Pancreas (tissue), 10 donors: ENCODE measurements around the gene MPRIP. TPM values are rescaled to one million over a fixed set of nuclear protein-coding genes. Genes with fewer than 3 reads are reported as not detected.

Experiments used
- ATAC-seq, 4 donors: fragments of 200-7000 bp; cut with Tn5 transposase; one replicate each; pipeline versions ENCODE4 v1.8.0 to v1.9.1; 2020; ENCODE audit warnings: mild to moderate bottlenecking in 4 of 4, moderate library complexity in 4 of 4
- DNase-seq, 6 donors: peaks; one replicate each; pipeline ENCODE4 v3.0.0-alpha.2; 2020
- FAIRE-seq: peaks from 2 replicates; lab custom pipeline; 2012; peaks lifted over from hg19 to GRCh38; lab: Jason Lieb, UNC
- H3K27ac ChIP-seq, 4 donors: fragments of 200-600 bp; sonication (generic); 1 replicate in 3 of 4; 2 replicates in 1 of 4; pipeline versions ENCODE4 v1.5.0 to v1.8.0; 2020
- H3K27me3 ChIP-seq, 4 donors: fragments of 200-600 bp; one replicate each; pipeline ENCODE4 v1.8.0; 2021
- H3K36me3 ChIP-seq, 3 donors: fragments of 200-600 bp; sonication (generic) in 1 of 3; one replicate each; pipeline versions ENCODE4 v1.5.0 to v1.8.0; 2020 to 2021
- H3K4me1 ChIP-seq, 3 donors: fragments of 200-600 bp; one replicate each; pipeline ENCODE4 v1.8.0; 2021
- H3K4me3 ChIP-seq, 4 donors: fragments of 200-600 bp; sonication (generic) in 2 of 4; one replicate each; pipeline versions ENCODE4 v1.5.0 to v1.8.0; 2020 to 2021
- H3K9me3 ChIP-seq, 4 donors: fragments of 200-600 bp; one replicate each; pipeline ENCODE4 v1.8.0; 2021
- CTCF ChIP-seq, 4 donors: fragments of 200-600 bp; sonication (generic) in 3 of 4; IDR thresholded peaks; one replicate each; pipeline versions ENCODE4 v1.5.0 to v1.8.0; 2021; ENCODE audit warnings: antibody characterized with exemption in 4 of 4
- WGBS, 2 donors: extraction: QIAGEN DNeasy Blood & Tissue Kit; methylation state at CpG; one replicate each; pipeline ENCODE4 v1.1.7; 2013; 5-methylcytosine and 5-hydroxymethylcytosine counted together
- intact Hi-C, 3 donors: fragments of 100-400 bp; cut with DNase I; formaldehyde crosslinking; loops; one replicate each; pipeline versions ENCODE4 v1.11.1 to v1.14.2; 2022
- polyA plus RNA-seq, 2 donors: library from polyadenylated mRNA; stranded (reverse); fragments of 200-250 nt; gene quantifications; one replicate each; pipeline ENCODE4 v1.2.3, GENCODE V29; 2013
- total RNA-seq, 6 donors: library from RNA; stranded (reverse); fragmentation: NEBNext Ultra II Directional in 4 of 6; extraction: Animal tissue kit (Norgen Biotek cat#: 25700) in 4 of 6; gene quantifications; one replicate each; pipeline versions ENCODE4 v1.2.1 to v1.2.4, GENCODE V29; 2021 to 2023
- donor health status: healthy with polysubstance abuse.
- donor health status: DM: no; HTN: no; CAD: no; lungs with moderate emphysema.
- donor health status: DM: no; HTN: no; CAD: no.
- donor health status: control.
- donor health status: control.
- donor health status: Bipolar disorder and iron deficiency.
- donor health status: DM: yes; HTN: yes; CAD: no.
- donor health status: DM: no; HTN: no; CAD: no.
- donor health status: DM: no; HTN: no; CAD: no.
- donor health status: DM: yes; HTN: yes; CAD: no.

MPRIP gene
- total and polyA plus RNA-seq, 8 donors = 91.8 to 242 (median 107) TPM

- H3K9me3 ChIP-seq = no peaks in the 10 kb centered on the region
- TF ChIP-seq CTCF (IDR thresholded peaks at IDR 0.05) = no peak
- DNase-seq (no peak), ATAC-seq (peak in 3 of 4 donors; percentile 20 to 39 (median 28)), FAIRE-seq (no peak)
- H3K4me1 ChIP-seq = peaks cover 15 to 30% (median 17%) of the 10 kb centered on the region in 3 donors
- no peaks in the 10 kb centered on the region for H3K36me3 ChIP-seq
- 64 to 67% methylated on average over 8 of the region's 8 CpGs for WGBS, 2 donors
- peak overlapping the region in 1 of 4 donors; percentile 42 for H3K27ac ChIP-seq
- no peak overlapping the region for H3K4me3 ChIP-seq
- no peaks in the 10 kb centered on the region for H3K27me3 ChIP-seq
- intact Hi-C loops = no loop called here
These were observed 78.9 kb downstream of the MPRIP start for GRCh38 chr17:17121162-17121561.

GRCh38 chr17:17122781-17123483 is 80.7 kb downstream of the MPRIP start:
- intact Hi-C loops = no loop called here
- TF ChIP-seq CTCF (IDR thresholded peaks at IDR 0.05) = no peak
- DNase-seq (no peak), FAIRE-seq (no peak), ATAC-seq (no peak)
- H3K36me3 ChIP-seq = peaks cover 0 to 9% (median 0%) of the 10 kb centered on the region in 3 donors
- H3K27ac ChIP-seq = no peak overlapping the region
- H3K9me3 ChIP-seq = no peaks in the 10 kb centered on the region
- no peak overlapping the region for H3K4me3 ChIP-seq
- H3K27me3 ChIP-seq = no peaks in the 10 kb centered on the region
- WGBS, 2 donors = 72 to 78% methylated on average over 10 of the region's 10 CpGs
- H3K4me1 ChIP-seq = peaks cover 15 to 26% (median 17%) of the 10 kb centered on the region in 3 donors

- no peak for DNase-seq
- Histone ChIP-seq H3K36me3 (peaks cover 0 to 18% (median 0%) of the 10 kb centered on the region in 3 donors), H3K9me3 (no peaks in the 10 kb centered on the region), H3K4me1 (peaks cover 2 to 11% (median 4%) of the 10 kb centered on the region in 3 donors), H3K4me3 (no peak overlapping the region), H3K27me3 (no peaks in the 10 kb centered on the region), H3K27ac (no peak overlapping the region)
- intact Hi-C loops = no loop called here
- no peak for FAIRE-seq
- no peak for ATAC-seq
- WGBS, 2 donors = 94% methylated on average over 3 of the region's 3 CpGs
- no peak for TF ChIP-seq CTCF (IDR thresholded peaks at IDR 0.05)
These were observed 82.1 kb downstream of the MPRIP start for GRCh38 chr17:17124341-17124740.

- Histone ChIP-seq H3K4me1 (peaks cover 0 to 6% (median 0%) of the 10 kb centered on the region in 3 donors), H3K9me3 (no peaks in the 10 kb centered on the region), H3K27ac (no peak overlapping the region), H3K4me3 (no peak overlapping the region), H3K27me3 (no peaks in the 10 kb centered on the region), H3K36me3 (peaks cover 0 to 24% (median 0%) of the 10 kb centered on the region in 3 donors)
- intact Hi-C loops = no loop called here
- FAIRE-seq (no peak), DNase-seq (no peak), ATAC-seq (no peak)
- no peak for TF ChIP-seq CTCF (IDR thresholded peaks at IDR 0.05)
- WGBS, 2 donors = 89 to 90% methylated on average over 6 of the region's 6 CpGs
These were observed 83.2 kb downstream of the MPRIP start for GRCh38 chr17:17125136-17126084.
